Measurements from ENCODE around the gene AJUBA. TPM values are rescaled to one million over a fixed set of nuclear protein-coding genes. Genes with fewer than 3 reads are reported as not detected.

Gene AJUBA
- total RNA-seq, 4 donors from 2014 or later = 22.8 to 33.5 (median 28.4) TPM

DNA sequence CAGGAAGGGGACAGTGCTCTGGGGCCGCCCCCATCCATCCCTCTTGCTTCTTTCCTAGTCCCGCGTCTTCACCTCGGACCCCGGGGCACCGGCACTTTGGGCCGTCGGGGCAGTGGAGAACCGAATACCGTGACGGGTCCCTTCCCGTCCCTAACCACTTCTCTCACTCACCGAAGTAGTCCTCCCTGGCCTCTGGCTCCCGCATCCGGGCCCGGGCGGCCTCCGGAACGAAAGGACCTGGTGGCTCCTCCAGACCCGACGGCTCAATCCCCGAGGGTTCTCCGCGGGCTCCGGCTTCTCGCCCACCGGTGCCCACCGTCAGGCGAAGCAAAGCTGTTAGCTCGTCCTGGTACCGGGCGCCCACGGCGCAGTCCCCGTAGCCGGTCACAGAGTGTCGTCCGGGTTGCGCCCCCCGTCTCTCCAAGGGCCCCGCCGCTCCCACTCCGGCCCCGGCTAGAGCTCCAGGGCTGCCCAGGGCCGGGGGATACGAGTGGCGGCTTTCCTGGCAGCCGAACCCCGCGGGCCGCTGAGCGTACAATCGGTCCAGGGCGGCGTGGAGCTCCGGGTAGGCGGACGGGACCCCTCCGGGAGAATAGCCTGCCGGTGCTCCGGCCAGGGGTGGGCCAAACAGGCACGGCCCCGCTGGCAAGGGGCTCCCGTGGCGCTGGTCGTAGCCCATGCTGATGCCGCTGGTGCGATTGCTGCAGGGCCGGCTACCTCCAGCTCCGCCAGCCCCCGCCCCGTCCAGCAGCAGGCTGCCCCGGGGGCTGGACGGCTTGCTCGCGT, 1.1 kb downstream of the AJUBA start:
- Histone ChIP-seq H3K4me1 (peaks cover 0 to 68% (median 17%) of the 10 kb centered on the region in 4 donors), H3K9me3 (no peaks in the 10 kb centered on the region), H3K27me3 (no peaks in the 10 kb centered on the region), H3K4me3 (peak overlapping the region; percentile 66 to 86 (median 80)), H3K36me3 (peaks cover 0 to under 1% (median 0%) of the 10 kb centered on the region in 3 donors), H3K27ac (peak overlapping the region; percentile 76 to 94 (median 86))
- 1 to 2% methylated on average over 30 to 68 of the region's 76 CpGs for WGBS, 2 donors
- DNase-seq (ENCODE audit: low spot score in 2 of 2) = no peak
- TF ChIP-seq, protein P1, sequence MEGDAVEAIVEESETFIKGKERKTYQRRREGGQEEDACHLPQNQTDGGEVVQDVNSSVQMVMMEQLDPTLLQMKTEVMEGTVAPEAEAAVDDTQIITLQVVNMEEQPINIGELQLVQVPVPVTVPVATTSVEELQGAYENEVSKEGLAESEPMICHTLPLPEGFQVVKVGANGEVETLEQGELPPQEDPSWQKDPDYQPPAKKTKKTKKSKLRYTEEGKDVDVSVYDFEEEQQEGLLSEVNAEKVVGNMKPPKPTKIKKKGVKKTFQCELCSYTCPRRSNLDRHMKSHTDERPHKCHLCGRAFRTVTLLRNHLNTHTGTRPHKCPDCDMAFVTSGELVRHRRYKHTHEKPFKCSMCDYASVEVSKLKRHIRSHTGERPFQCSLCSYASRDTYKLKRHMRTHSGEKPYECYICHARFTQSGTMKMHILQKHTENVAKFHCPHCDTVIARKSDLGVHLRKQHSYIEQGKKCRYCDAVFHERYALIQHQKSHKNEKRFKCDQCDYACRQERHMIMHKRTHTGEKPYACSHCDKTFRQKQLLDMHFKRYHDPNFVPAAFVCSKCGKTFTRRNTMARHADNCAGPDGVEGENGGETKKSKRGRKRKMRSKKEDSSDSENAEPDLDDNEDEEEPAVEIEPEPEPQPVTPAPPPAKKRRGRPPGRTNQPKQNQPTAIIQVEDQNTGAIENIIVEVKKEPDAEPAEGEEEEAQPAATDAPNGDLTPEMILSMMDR (IDR thresholded peaks at IDR 0.05) = no peak
- TF ChIP-seq EP300 (IDR thresholded peaks at IDR 0.05) (no peak), POLR2A (IDR thresholded peaks at IDR 0.05) (no peak)

DNA sequence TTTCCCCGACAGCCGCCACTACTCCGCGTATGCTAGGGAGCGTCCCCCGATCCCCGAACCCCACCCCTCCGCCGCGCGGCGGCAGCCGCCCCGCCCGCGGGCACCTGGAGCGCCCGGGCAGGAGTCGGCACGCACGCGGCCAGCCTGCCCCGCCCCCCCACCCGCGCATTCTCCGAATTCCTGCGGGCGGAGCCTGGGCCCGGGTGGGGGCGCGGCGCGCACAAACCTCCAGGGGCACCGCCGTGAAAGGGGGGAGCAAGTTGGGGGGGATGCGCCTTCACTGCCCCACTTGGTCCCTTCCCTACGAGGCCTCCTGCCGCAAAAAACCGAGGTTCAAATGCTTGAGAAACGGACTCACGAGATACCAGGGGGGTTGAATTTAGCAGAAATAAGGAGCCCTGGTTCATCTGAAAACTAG, 1.7 kb downstream of the AJUBA start:
- DNase-seq (ENCODE audit: low spot score in 2 of 2) = no peak
- TF ChIP-seq EP300 (IDR thresholded peaks at IDR 0.05) (no peak), POLR2A (IDR thresholded peaks at IDR 0.05) (no peak)
- TF ChIP-seq, protein P1 (IDR thresholded peaks at IDR 0.05) = no peak
- Histone ChIP-seq H3K9me3 (no peaks in the 10 kb centered on the region), H3K36me3 (peaks cover 0 to 4% (median 0%) of the 10 kb centered on the region in 3 donors), H3K4me3 (peak overlapping the region; percentile 66 to 86 (median 80)), H3K4me1 (peaks cover 0 to 71% (median 17%) of the 10 kb centered on the region in 4 donors), H3K27ac (peak overlapping the region; percentile 76 to 94 (median 86)), H3K27me3 (no peaks in the 10 kb centered on the region)
- WGBS, 2 donors = 0% methylated on average over 8 to 13 of the region's 41 CpGs

DNA sequence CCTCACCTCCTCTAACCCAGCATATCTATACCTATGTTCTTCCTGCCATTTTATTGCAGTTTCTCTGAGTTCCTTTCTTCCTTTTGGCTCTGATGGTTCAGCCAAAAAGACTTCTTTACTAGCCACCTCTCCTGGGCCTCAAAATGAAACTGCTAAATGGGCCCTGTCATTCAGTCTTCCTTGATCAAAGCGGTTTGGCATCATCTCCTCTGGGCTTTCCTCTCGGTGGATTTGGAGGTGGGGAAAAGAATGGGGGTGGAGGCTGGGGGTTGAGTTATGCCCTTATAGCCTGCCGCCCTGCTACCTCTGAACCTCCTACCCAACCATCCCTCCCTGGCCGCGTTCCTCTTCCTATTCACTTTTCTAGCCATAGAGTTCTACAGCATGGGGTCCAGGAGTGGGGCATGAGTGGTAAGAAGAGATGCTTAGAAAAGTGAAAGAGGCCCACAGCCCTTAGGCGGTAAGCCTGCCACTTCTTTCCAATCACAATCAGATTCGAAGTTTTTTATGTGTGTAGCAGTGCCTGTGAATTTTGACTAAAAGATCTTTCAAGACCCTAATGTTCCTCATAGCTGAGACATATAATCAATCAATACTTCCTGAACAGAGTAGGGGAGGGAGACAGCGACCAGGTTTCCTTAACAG, 2.5 kb downstream of the AJUBA start:
- Histone ChIP-seq H3K36me3 (peaks cover 0 to 6% (median 0%) of the 10 kb centered on the region in 3 donors), H3K27ac (peak overlapping the region; percentile 76 to 94 (median 86)), H3K4me1 (peaks cover 0 to 74% (median 17%) of the 10 kb centered on the region in 4 donors), H3K27me3 (no peaks in the 10 kb centered on the region), H3K9me3 (no peaks in the 10 kb centered on the region), H3K4me3 (peak overlapping the region in 3 of 4 donors; percentile 66 to 86 (median 86))
- DNase-seq (ENCODE audit: low spot score in 2 of 2) = no peak
- 45 to 49% methylated on average over 8 of the region's 8 CpGs for WGBS, 2 donors
- TF ChIP-seq POLR2A (IDR thresholded peaks at IDR 0.05) = no peak
- TF ChIP-seq EP300 (IDR thresholded peaks at IDR 0.05) = no peak
- TF ChIP-seq, protein P1 (IDR thresholded peaks at IDR 0.05) = no peak

DNA sequence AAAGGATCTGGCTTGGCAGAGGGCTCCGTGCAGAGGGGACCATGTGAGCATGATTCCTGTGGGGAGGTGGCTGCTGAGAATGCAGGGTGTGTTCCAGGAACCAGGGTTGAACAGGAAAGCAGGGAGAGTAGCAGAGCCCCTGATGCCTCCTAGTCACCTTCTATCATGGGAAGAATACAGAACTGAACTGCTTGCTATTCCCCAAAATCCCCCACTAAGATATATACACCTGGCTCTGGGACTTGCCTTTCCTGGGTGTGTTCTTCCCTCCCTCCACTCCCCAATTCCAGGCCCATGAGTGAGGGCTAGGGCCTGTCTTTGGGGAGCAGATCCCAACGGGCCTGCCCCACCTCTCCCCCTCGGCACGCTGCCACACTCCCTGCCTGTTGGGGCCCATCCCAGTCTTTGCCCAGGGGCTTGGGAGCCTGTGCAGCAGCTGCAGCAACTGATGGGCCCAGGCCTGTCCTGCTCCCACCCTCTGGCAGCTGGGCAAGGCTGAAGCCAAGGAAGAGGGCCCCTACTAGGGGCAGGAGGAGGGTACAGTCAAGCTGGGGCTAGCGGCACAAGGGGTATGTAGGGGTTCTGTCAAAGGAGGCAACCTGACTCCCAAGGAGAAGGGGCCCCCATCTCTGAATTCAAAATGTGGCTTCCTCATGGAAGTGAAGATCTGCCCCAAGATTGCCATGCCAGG, 3.2 kb downstream of the AJUBA start:
- Histone ChIP-seq H3K9me3 (no peaks in the 10 kb centered on the region), H3K27me3 (no peaks in the 10 kb centered on the region), H3K36me3 (peaks cover 0 to 13% (median 0%) of the 10 kb centered on the region in 3 donors), H3K4me3 (no peak overlapping the region), H3K27ac (peak overlapping the region in 3 of 4 donors; percentile 34 to 94 (median 90)), H3K4me1 (peaks cover 0 to 82% (median 17%) of the 10 kb centered on the region in 4 donors)
- 45 to 58% methylated on average over 5 of the region's 5 CpGs for WGBS, 2 donors
- TF ChIP-seq, protein P1 (IDR thresholded peaks at IDR 0.05) = no peak
- TF ChIP-seq EP300 (IDR thresholded peaks at IDR 0.05) (no peak), POLR2A (IDR thresholded peaks at IDR 0.05) (no peak)
- no peak for DNase-seq (ENCODE audit: low spot score in 2 of 2)

All from tibial nerve (tissue), 4 donors.